HG03103 (cell line): ENCODE measurements around the gene SHISA2.

ENCODE experiments used
- ATAC-seq: cut with Tn5 transposase; IDR thresholded peaks from one replicate; pipeline ENCODE4 v1.9.1; 2021; ENCODE audit warnings: low read depth; ENCODE audit not compliant: unreplicated experiment

The SHISA2 gene

DNA sequence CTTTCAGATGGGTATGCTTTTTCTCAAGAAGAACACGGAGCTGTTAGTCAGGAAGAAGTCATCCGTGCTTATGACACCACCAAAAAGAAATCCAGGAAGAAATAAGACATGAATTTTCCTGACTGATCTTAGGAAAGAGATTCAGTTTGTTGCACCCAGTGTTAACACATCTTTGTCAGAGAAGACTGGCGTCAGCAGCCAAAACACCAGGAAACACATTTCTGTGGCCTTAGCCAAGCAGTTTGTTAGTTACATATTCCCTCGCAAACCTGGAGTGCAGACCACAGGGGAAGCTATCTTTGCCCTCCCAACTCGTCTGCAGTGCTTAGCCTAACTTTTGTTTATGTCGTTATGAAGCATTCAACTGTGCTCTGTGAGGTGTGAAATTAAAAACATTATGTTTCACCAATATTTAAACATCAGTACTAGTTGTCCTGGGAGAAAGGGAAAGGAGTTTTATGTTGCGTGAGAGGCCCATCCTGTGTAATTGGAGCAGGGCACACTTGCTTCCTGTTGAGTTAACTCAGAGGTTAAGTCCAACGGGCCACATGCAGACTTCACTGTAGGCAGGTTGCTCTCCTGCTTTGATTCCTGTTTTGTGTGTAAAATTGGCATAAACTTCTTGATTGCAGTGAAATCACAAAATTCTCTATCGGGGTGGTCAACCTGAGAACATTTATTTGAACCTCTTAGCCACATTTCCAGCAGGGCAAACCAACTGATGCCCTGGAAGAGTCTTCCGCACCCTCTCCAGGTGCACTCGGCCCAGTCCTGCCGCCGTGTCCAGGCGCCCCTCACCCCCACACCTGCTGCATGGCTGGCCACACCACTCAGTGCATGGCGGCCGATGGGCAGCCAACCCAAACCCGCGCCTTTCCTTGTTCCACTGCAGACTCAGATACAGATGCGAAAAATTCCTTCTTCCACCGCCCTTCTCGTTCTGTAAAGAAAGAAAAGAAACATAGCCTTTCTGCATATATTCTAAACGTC lies 31.6 kb downstream of the SHISA2 start:
- no peak for ATAC-seq

DNA sequence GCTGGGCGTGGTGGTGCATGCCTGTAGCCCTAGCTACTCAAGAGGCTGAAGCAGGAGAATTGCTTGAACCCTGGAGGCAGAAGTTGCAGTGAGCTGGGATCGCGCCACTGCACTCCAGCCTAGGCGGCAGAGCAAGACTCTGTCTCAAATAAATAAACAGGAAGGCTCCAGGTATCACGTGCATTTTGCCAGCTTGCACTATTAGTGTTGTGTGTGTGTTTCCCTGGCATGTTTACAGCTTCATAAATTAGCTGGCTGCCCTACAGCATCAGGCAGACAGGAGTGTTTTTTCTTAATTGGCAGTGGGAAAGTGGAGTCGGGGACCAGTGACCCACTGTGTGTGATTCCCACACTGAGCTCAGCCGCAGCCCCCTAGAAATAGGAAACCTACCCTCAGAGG lies 32.6 kb downstream of the SHISA2 start:
- ATAC-seq = no peak

DNA sequence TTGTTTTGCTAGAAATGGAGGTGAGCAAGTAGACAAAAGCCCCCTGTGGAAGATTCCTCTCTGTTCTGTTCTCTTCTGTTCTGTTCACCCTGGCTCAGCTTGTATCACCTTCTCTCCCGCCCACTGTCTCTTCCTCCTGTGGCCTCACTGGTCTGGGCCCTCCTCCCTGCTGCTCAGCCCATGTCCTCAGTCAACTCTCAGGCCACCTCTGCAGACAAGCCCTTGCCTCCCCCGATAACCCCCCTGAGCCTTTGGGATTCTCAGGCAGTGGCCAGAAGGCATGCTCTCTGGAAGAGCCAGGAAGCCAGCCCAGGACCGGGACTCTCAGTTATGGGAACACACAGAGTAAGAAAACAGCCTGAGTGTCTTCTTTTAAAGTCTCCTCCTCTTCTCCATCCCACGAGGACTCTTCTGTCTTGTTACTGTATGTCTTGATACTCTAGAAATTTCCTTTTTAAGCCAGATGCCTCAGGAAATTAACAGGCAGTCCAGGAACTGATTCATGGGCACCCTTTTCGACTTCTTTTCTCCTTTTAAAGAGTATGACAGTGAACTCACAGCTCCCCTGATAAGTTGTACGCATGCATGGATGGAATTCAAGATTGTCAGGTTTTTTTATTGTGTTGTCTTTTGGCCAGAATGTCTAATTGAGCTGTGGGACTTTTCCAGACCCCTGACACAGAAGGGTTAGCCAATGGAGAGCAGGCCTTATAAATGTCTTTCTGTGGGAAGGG lies 33.7 kb downstream of the SHISA2 start:
- ATAC-seq = no peak

DNA sequence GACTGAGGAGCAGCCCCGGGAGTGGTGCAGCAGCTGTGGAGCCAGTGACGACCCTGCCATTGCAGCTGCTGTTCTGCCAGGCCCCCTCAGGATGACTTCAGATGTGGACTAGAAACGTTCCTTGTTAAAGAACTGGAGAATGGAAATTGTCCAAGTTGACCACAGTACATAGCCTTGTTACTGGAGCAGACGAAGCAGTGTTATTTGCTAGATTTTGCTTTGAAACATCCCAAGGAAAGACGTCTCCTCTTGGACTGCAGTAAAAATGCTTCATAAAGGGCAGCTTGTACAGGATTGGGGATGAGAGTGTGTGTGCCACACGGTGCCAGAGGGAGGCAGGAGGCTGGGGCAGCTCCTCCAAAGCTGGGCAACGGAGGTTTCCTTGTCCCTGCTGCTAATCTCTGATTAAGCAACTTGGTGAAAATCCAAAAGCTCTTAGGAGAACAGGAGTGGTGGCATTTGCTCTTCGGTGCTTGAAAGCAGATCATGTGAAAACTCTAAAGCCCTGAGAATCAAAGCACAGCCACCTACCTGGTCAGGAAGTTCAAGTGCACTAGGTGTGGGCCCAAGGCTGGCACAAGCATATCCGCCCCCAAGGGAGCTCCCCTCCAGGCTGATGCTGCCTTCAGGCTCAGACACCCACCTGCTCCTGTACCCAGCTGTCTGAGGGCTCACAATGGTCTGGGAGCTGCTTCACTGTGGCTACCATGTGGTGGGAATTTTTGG lies 34.5 kb downstream of the SHISA2 start:
- ATAC-seq = no peak

DNA sequence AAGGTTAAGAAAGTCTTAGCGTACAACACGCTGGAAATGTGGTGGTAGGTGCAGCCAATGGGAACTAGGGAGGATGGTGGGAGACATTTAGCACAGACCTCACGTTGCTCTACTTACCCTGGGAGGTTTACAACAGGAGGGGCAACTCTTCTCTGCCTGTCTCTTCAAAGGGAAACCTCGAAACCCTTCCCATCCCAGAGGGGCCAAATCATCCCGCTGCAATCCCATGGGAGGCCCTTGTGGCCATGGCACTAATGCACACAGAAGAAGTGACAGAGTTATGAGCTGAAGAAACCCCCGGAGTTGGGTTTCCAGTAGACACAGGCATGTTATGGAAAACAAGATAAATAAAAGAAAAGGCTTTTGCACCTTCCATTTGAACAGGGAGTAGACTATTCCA lies 35.6 kb downstream of the SHISA2 start:
- ATAC-seq = no peak

DNA sequence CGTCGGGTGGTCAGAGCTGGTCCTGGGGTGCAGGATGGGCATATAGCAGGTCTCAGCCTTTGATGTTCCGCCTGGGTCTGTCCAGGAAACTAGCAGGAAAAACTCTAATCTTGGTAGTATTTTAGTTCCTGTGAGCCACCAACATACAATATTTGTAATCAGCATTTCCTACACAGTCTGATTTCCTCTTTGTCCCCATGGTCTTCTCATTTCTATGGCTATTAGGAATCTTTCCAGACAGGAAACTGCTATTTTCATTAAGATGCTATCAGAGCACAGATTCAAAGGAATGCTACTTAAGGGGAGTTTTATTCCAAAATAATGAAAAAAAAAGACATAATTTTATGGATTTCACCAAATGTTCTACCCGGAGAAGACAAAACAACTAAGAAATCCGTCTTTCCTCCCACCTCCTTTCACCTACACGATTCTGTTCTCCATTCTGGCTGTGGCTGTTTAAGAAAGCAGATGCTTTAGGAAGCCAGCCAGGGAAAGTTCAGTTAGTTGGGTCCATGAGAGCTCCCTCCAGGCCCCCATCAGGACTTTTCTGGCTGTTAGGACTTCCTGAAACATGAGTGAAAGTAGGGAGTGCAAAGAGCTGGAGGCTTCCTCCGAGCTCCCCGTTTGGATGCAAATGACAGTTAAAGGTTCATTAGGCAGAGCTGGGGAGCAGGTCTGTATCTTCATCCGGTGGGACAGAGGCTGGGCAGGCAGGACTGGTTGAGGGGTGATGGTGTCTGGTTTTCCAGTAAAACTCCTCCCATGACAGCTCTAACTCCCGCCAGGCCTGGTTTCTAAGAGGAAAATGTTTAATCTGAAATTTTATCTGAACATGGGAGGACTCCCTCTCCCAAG lies 36.3 kb downstream of the SHISA2 start:
- no peak for ATAC-seq

DNA sequence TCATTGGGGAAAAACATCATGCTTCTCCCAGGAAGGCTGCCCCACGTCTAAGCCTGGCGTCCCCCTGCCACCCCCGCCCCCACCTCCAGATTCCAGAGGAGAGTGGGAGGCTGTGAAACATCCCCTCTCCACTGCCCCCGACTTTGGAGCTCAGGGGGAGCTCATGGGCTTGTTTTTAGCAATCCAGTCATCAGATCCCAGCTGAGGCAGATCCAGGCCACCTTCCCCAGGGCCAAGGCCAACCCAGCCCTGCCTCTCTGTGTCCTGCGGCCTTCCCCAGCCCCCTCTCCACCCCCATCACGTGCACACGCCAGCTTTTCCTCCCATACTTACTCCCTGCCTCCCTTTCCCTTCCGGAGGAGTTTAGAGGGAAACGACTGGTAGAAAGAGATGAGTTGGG lies 38.8 kb downstream of the SHISA2 start:
- ATAC-seq = no peak

DNA sequence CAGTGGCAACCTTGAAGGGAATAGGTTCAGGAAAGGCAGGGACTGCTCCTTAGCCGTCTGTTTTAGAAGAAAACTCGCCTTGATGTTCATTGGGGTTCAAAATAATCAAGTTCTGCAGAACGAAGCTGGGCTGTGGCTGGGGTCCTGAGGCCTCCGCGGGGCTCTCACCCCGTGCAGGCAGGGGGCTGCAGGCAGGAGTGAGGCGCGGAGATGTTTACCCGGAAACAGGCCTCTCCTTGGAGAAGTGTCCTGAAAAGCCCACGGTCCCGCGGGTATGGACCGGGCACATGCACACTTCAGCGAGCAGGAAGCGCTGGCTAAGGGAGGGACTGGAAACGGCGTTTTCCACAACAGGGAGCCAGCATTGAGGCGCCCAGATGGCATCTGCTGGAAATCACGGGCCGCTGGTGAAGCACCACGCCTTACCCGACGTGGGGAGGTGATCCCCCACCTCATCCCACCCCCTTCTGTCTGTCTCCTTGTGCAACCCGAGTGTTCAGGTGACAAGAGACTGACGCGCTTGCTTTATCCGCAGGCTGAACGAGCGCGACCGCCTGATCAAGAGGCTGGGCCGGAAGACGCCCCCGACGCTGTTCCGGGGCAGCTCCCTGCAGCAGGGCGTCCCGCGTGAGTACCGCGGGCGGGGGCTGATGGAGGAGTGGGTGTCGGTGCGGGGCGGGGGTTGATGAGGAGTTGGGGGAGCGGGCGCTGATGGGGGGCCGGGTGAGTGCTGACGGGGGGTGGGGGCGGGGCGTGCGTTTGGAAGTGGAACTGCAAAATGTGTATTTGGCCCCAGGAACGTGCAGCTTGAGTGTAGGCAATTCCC lies 39.6 kb downstream of the SHISA2 start:
- no peak for ATAC-seq

DNA sequence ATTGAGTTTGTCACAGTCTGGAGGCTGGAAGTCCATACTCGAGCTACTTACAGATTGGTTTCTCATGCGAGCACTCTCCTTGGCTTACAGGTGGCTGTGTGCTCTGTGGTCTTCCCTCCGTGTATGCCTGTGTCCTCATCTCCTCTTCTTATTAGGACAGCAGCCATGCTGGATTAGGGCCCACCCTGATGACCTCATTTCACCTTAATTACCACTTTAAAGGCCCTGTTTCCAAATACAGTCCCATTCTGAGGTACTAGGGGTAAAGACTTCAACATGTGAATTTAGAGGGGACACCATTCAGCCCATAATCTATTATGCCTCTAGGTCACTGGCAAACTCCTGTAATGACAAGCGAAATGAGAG lies 40.6 kb downstream of the SHISA2 start:
- ATAC-seq = no peak

DNA sequence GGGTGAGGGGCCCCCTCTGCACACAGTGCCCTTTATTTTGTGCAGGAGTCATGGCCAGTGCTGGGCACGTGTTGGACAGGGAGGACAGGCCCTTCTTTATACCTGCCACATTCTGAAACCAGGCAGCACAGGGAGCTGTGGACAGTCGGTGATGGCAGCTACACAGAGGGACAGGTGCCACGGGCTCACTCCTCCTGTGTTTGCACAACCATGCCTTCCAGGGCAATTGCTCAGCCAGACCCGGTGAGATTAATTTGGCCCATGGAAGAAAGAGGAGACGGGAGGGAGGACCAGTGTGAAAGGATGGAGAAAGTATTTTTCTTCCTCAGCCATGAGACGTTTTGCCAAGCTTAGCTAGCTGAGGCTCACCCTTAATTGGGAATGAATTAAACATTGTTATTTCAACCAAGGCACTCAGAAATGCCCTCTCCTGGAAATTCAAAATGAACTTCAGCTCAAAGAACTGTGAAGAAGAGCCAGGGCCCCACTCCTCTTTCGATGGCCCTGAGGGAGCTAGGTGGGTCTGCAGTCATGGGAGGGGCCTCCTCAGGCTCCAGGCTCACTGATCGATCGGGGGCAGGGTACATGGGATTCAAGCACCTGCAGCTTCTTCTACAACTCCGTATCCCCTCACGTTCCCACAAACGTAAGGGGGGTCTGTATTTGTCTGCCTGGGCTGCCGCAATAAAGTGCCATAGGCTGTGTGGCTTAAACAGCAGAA lies 41.2 kb downstream of the SHISA2 start:
- ATAC-seq = no peak

DNA sequence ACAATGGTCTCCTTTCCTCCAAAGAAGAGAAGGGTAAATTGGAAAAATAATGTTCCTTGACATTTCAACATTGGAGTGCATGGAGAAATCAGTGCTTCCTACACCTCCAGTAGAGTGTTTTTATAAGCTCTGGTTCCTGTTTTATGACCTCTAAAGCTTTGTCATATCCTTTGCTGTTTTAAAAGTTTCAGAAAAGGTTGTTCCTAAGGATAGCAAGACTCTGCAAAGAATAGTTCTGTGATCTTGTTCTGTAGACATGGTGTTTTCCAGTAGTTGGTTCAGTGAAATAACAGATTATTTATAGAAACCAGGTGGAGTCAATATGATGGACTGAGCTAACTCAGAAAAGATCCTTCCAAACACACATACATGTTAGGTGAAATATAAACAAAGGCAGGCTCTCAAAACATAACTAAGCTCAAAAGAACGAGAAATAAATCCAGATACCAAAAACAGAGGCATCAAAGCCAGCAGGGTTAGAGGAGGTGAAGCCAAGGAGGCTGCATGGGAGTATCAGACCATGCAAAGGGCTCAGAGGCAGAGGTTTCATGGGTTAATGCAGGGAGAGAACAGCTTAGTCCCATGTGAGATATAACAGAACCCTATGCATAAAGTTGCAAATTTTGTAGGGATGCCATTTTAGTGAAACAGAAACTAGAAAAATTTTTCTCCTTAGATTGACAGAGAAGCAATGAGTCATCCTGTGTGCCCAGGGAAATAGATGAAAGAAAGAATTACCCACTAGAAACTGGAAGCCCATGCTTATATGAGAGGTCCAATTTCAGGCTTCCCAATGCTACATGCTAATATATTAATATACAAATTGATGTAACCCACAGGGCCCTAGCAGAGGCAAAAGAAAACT lies 44.3 kb downstream of the SHISA2 start:
- ATAC-seq = no peak
